Hepatocyte (in vitro differentiated cells): ENCODE data around the gene APBB2. TPM values are rescaled to one million over a fixed set of nuclear protein-coding genes. Genes with fewer than 3 reads are reported as not detected.

Experiments
- DNase-seq: peaks from one replicate; pipeline ENCODE4 v3.0.0-alpha.2; 2016; ENCODE audit warnings: low spot score
- H2AFZ ChIP-seq: fragments of 200-600 bp; sonication (generic); 2 replicates; pipeline ENCODE4 v1.6.0; 2016; ENCODE audit warnings: antibody characterized with exemption, mild to moderate bottlenecking
- H3K27ac ChIP-seq: fragments of 200-600 bp; sonication (generic); 2 replicates; pipeline ENCODE4 v1.5.1; 2016; ENCODE audit warnings: mild to moderate bottlenecking
- H3K27me3 ChIP-seq: fragments of 200-600 bp; sonication (generic); 2 replicates; pipeline ENCODE4 v1.6.1; 2016
- H3K36me3 ChIP-seq: fragments of 200-600 bp; sonication (generic); replicated peaks from 2 replicates; pipeline ENCODE4 v1.5.1; 2016; ENCODE audit warnings: low read depth; ENCODE audit not compliant: insufficient read depth
- H3K4me1 ChIP-seq: fragments of 200-600 bp; sonication (generic); 2 replicates; pipeline ENCODE4 v1.5.1; 2016; ENCODE audit warnings: mild to moderate bottlenecking, moderate library complexity; ENCODE audit not compliant: insufficient read depth
- H3K4me2 ChIP-seq: fragments of 200-600 bp; sonication (generic); 2 replicates; pipeline ENCODE4 v1.6.0; 2016
- H3K4me3 ChIP-seq: fragments of 200-600 bp; sonication (generic); 2 replicates; pipeline ENCODE4 v1.5.1; 2016; ENCODE audit warnings: mild to moderate bottlenecking
- H3K79me2 ChIP-seq: fragments of 200-600 bp; sonication (generic); 2 replicates; pipeline ENCODE4 v1.6.0; 2017; ENCODE audit warnings: mild to moderate bottlenecking
- H3K9me2 ChIP-seq: fragments of 200-600 bp; sonication (generic); replicated peaks from 2 replicates; pipeline ENCODE4 v1.6.0; 2017; ENCODE audit warnings: mild to moderate bottlenecking; ENCODE audit not compliant: insufficient read depth
- H3K9me3 ChIP-seq: fragments of 200-600 bp; sonication (generic); 2 replicates; pipeline ENCODE4 v1.5.1; 2016; ENCODE audit warnings: low read depth, mild to moderate bottlenecking
- H4K20me1 ChIP-seq: fragments of 200-600 bp; sonication (generic); 2 replicates; pipeline ENCODE4 v1.6.0; 2016; ENCODE audit warnings: mild to moderate bottlenecking; ENCODE audit not compliant: insufficient read depth, poor library complexity, severe bottlenecking
- EZH2 ChIP-seq: fragments of 200-600 bp; sonication (generic); IDR thresholded peaks from 2 replicates; pipeline ENCODE4 v1.6.1; 2016; ENCODE audit warnings: antibody characterized with exemption, mild to moderate bottlenecking, borderline replicate concordance
- EZH2phosphoT487 ChIP-seq: fragments of 200-600 bp; sonication (generic); IDR thresholded peaks from one replicate; pipeline ENCODE4 v1.6.1; 2018; ENCODE audit warnings: antibody characterized with exemption, mild to moderate bottlenecking, low read depth, moderate library complexity; ENCODE audit not compliant: unreplicated experiment, severe bottlenecking
- WGBS: methylation state at CpG from one replicate; pipeline ENCODE4 v1.1.6; 2016; ENCODE audit warnings: low lambda C conversion rate; ENCODE audit errors: missing lambda C conversion rate; 5-methylcytosine and 5-hydroxymethylcytosine counted together
- polyA plus RNA-seq: library from polyadenylated mRNA; unstranded; fragments of >200 nt; fragmentation: Nextera tagmentation; extraction: Ambion mirVana; gene quantifications from 2 replicates; pipeline ENCODE4 v1.2.1, GENCODE V29; 2016
- total RNA-seq: library from RNA; depleted of rRNA; stranded (reverse); fragments of >200 nt; gene quantifications from 2 replicates; pipeline ENCODE4 v1.2.3, GENCODE V29; 2014
- TF ChIP-seq, protein P1 (sequence below): fragments of 200-600 bp; sonication (generic); IDR thresholded peaks from 2 replicates; pipeline ENCODE4 v1.5.1; 2016; ENCODE audit warnings: antibody characterized with exemption, mild to moderate bottlenecking; ENCODE audit not compliant: poor library complexity

The APBB2 gene
- total and polyA plus RNA-seq, 2 experiments from 2014 or later: 23.4 to 47.5 TPM

DNA sequence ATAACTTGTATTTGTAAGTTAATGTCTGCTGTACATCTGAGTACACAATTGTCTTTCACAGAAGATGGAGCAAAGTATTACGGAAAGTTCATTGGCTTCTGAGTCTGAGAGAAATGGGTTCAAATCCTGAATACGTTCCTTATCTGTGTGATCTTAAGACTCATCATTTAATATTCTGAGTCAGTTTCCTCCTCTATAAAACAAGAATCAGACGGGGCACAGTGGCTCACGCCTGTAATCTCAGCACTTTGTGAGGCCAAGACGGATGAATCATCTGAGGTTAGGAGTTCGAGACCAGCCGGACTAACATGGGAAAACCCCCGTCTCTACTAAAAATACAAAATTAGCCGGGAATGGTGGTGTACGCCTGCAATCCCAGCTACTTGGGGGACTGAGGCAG, 57.8 kb downstream of the APBB2 start:
- Histone ChIP-seq H4K20me1 (no peaks in the 10 kb centered on the region), H3K4me3 (no peak overlapping the region), H3K4me1 (peaks cover 12% of the 10 kb centered on the region), H3K9me2 (no peaks in the 10 kb centered on the region), H3K79me2 (peaks cover 87% of the 10 kb centered on the region), H3K9me3 (no peaks in the 10 kb centered on the region), H3K27me3 (no peaks in the 10 kb centered on the region), H3K36me3 (no peaks in the 10 kb centered on the region), H3K27ac (peak overlapping the region; percentile 64), H2AFZ (no peak overlapping the region), H3K4me2 (no peak overlapping the region)
- 91% methylated on average over 10 of the region's 10 CpGs for WGBS
- TF ChIP-seq EZH2 (no peak), EZH2phosphoT487 (no peak)
- TF ChIP-seq, protein P1, sequence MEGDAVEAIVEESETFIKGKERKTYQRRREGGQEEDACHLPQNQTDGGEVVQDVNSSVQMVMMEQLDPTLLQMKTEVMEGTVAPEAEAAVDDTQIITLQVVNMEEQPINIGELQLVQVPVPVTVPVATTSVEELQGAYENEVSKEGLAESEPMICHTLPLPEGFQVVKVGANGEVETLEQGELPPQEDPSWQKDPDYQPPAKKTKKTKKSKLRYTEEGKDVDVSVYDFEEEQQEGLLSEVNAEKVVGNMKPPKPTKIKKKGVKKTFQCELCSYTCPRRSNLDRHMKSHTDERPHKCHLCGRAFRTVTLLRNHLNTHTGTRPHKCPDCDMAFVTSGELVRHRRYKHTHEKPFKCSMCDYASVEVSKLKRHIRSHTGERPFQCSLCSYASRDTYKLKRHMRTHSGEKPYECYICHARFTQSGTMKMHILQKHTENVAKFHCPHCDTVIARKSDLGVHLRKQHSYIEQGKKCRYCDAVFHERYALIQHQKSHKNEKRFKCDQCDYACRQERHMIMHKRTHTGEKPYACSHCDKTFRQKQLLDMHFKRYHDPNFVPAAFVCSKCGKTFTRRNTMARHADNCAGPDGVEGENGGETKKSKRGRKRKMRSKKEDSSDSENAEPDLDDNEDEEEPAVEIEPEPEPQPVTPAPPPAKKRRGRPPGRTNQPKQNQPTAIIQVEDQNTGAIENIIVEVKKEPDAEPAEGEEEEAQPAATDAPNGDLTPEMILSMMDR: no peak
- no peak for DNase-seq

DNA sequence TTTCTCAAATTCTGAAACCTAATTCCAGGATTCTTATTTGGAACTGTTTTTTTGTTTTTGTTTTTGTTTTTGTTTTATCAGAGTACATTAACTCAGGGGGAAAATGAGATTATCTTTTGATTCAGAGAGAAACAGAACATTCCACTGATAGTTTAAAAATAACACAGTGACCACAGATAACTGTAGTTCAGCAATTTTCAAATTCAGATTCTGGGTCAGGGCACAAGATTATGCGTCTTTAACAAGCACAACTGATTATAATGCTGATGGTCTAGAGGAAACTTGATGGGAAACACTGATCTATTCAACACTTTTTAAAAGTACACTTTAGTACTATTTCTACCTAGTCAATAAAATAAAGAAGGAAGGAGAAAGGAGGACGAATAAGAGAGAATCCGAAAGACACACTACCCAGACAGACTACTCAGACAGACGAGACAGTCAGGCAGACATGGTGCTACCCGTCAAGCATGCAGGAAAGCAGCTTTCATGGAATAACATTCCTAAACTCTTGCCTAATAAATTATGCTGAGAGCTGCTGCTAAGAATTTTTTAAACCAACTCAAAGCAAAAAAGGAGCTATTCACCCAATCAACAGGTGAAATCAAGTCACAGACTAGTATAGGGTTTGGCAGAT, 59.0 kb downstream of the APBB2 start:
- Histone ChIP-seq H3K4me1 (peaks cover 12% of the 10 kb centered on the region), H4K20me1 (no peaks in the 10 kb centered on the region), H3K27me3 (no peaks in the 10 kb centered on the region), H3K27ac (peak overlapping the region; percentile 64), H3K79me2 (peaks cover 83% of the 10 kb centered on the region), H3K9me3 (no peaks in the 10 kb centered on the region), H3K4me2 (peak overlapping the region; percentile 60), H3K4me3 (no peak overlapping the region), H2AFZ (no peak overlapping the region), H3K36me3 (no peaks in the 10 kb centered on the region), H3K9me2 (no peaks in the 10 kb centered on the region)
- DNase-seq: peak; percentile 26
- TF ChIP-seq EZH2phosphoT487 (no peak), EZH2 (no peak)
- TF ChIP-seq, protein P1: no peak
- 65% methylated on average over 5 of the region's 5 CpGs for WGBS

DNA sequence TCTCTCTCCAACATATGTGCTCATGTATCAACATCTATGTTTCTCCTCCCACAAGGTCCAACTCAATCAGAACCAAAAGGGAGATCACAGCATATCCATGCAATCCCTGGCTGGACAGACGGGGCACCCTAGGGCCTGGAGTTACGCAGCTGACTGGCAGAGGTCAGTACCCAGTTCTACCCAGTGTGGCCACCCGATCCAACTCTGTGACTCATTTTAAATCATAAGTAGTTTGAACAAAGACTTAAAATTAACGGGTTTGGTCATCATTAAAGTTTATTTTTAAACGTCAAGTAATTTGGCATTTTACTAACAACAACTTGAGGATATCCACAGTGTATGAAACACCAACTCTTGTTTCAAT, 59.5 kb downstream of the APBB2 start:
- no peaks in the 10 kb centered on the region for H3K9me3 ChIP-seq
- no peak for DNase-seq
- no peaks in the 10 kb centered on the region for H4K20me1 ChIP-seq
- H3K79me2 ChIP-seq: peaks cover 85% of the 10 kb centered on the region
- no peaks in the 10 kb centered on the region for H3K36me3 ChIP-seq
- WGBS: 85% methylated on average over 5 of the region's 5 CpGs
- TF ChIP-seq, protein P1: no peak
- TF ChIP-seq EZH2phosphoT487 (no peak), EZH2 (no peak)
- no peaks in the 10 kb centered on the region for H3K9me2 ChIP-seq
- H3K4me2 ChIP-seq: peak overlapping the region; percentile 60
- peak overlapping the region; percentile 64 for H3K27ac ChIP-seq
- no peak overlapping the region for H3K4me3 ChIP-seq
- H2AFZ ChIP-seq: no peak overlapping the region
- H3K27me3 ChIP-seq: no peaks in the 10 kb centered on the region
- H3K4me1 ChIP-seq: peaks cover 12% of the 10 kb centered on the region
